Smooth muscle cell (in vitro differentiated cells): ENCODE results near the gene BARX2. TPM values are rescaled to one million over a fixed set of nuclear protein-coding genes. Genes with fewer than 3 reads are reported as not detected.

Experiments
- DNase-seq: peaks from one replicate; lab custom pipeline; 2025; ENCODE audit not compliant: unreplicated experiment; lab: John Stamatoyannopoulos, UW
- H2AFZ ChIP-seq: fragments of 200-600 bp; sonication (generic); 2 replicates; pipeline ENCODE4 v1.6.0; 2016; ENCODE audit warnings: antibody characterized with exemption, low read depth, mild to moderate bottlenecking
- H3F3A ChIP-seq: fragments of 200-600 bp; sonication (generic); 2 replicates; pipeline ENCODE4 v1.6.0; 2017; ENCODE audit warnings: antibody characterized with exemption, low read depth
- H3K27ac ChIP-seq: fragments of 200-600 bp; sonication (generic); 2 replicates; pipeline ENCODE4 v1.5.1; 2016; ENCODE audit warnings: low read depth, mild to moderate bottlenecking
- H3K27me3 ChIP-seq: fragments of 200-600 bp; sonication (generic); 2 replicates; pipeline ENCODE4 v1.6.1; 2016; ENCODE audit warnings: low read depth, mild to moderate bottlenecking
- H3K36me3 ChIP-seq: fragments of 200-600 bp; sonication (generic); 2 replicates; pipeline ENCODE4 v1.5.1; 2016; ENCODE audit warnings: low read depth
- H3K4me1 ChIP-seq: fragments of 200-600 bp; sonication (generic); 2 replicates; pipeline ENCODE4 v1.5.1; 2016; ENCODE audit warnings: low read depth
- H3K4me2 ChIP-seq: fragments of 200-600 bp; sonication (generic); 2 replicates; pipeline ENCODE4 v1.6.0; 2016; ENCODE audit warnings: mild to moderate bottlenecking
- H3K4me3 ChIP-seq: fragments of 200-600 bp; sonication (generic); 2 replicates; pipeline ENCODE4 v1.5.1; 2016; ENCODE audit warnings: mild to moderate bottlenecking
- H3K79me2 ChIP-seq: fragments of 200-600 bp; sonication (generic); 2 replicates; pipeline ENCODE4 v1.6.0; 2016; ENCODE audit warnings: low read depth, mild to moderate bottlenecking
- H3K9ac ChIP-seq: fragments of 200-600 bp; sonication (generic); 2 replicates; pipeline ENCODE4 v1.6.0; 2016; ENCODE audit warnings: low read depth
- H3K9me3 ChIP-seq: fragments of 200-600 bp; sonication (generic); replicated peaks from 2 replicates; pipeline ENCODE4 v1.5.1; 2016; ENCODE audit warnings: low read depth
- H4K20me1 ChIP-seq: fragments of 200-600 bp; sonication (generic); 2 replicates; pipeline ENCODE4 v1.6.0; 2016; ENCODE audit warnings: low read depth
- CTCF ChIP-seq: fragments of 200-600 bp; sonication (generic); IDR thresholded peaks from 2 replicates; pipeline ENCODE4 v1.5.1; 2017; ENCODE audit warnings: borderline replicate concordance, mild to moderate bottlenecking, antibody characterized with exemption; ENCODE audit not compliant: insufficient read depth, poor library complexity, severe bottlenecking
- WGBS: methylation state at CpG from one replicate; pipeline ENCODE4 v1.1.7; 2016; ENCODE audit warnings: low lambda C conversion rate; 5-methylcytosine and 5-hydroxymethylcytosine counted together
- polyA plus RNA-seq: library from polyadenylated mRNA; unstranded; fragments of >200 nt; fragmentation: Nextera tagmentation; extraction: Ambion mirVana; gene quantifications from 2 replicates; pipeline ENCODE4 v1.2.1, GENCODE V29; 2016
- total RNA-seq: library from RNA; depleted of rRNA; stranded (reverse); fragments of >200 nt; gene quantifications from 2 replicates; pipeline ENCODE4 v1.2.3, GENCODE V29; 2014

BARX2 gene
- total and polyA plus RNA-seq, 2 experiments from 2014 or later, result 1.2 to 4.8 TPM

DNA sequence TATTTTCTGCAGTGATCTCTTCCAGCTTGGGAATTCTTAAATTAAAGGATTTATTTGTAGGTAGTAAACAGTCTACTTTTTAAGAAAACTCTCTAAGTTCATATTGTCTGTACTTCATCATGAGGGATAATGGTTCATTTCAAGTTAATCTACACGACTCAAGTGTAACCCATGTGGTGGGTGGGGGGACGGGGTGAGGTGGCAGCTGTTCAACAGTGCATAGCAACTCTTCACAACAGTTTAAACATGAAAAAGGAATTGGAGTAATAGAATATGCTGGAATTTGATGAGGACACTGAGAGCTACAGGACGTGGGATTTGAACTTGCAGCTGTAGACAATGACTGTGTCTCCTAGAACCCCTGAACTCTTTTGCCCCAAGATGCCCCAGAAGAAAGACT is 20.8 kb downstream of the BARX2 start:
- Histone ChIP-seq H4K20me1 (no peaks in the 10 kb centered on the region), H3K9ac (no peak overlapping the region), H3K79me2 (no peaks in the 10 kb centered on the region), H3K36me3 (no peaks in the 10 kb centered on the region), H3K27me3 (no peaks in the 10 kb centered on the region), H3K4me2 (no peak overlapping the region), H3K4me1 (no peaks in the 10 kb centered on the region), H2AFZ (no peak overlapping the region), H3F3A (peaks cover 2% of the 10 kb centered on the region), H3K27ac (no peak overlapping the region), H3K9me3 (no peaks in the 10 kb centered on the region), H3K4me3 (no peak overlapping the region)
- no peak for TF ChIP-seq CTCF
- no peak for DNase-seq
- WGBS, result 64% methylated on average over 3 of the region's 3 CpGs

DNA sequence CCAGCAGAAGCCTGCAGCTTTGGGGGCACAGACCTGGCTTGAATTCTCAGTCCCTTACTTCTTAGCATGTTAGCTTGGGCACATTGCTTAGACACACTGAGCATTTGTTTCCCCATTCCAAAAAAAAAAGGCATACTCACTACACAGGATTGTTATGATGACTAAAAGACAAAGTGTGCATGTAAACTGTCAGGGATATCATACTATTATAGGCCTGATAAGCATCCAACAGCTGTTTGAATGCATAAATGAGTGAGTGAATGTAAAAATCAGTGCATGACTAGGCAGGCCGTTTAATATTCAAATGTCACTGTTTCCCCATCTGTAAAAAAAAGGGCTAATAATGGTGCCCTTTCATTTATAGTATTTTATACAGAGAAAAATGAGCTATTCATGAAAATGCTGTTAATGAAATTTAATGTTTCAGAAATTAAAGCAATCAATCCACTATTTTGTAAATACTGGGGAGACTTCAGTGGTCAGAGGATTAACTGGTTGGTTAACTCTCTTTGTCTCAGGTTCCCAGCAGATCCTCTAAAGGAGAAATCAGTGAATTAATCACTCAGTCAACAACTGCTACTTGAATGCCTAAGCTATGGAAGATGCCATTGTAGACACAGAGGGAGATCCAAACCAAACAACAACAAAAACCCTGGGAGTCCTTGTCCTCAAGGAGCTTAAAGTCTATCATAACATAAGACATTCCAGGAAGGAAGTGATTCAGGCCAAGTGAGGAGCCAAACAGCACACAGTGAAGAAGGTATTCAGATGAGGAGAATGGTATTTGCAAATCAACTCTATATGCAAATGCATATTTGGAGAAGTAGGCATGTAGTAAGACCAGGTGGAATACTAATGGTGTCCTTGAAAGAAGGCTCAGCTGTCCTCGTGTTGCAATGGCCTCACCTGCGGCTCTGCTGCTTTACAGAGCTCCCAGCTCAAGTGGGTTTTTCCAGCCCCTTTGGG is 26.8 kb downstream of the BARX2 start:
- H3K9ac ChIP-seq, result no peak overlapping the region
- H3K27me3 ChIP-seq, result no peaks in the 10 kb centered on the region
- no peak overlapping the region for H2AFZ ChIP-seq
- TF ChIP-seq CTCF, result no peak
- H4K20me1 ChIP-seq, result no peaks in the 10 kb centered on the region
- no peaks in the 10 kb centered on the region for H3K79me2 ChIP-seq
- H3K4me2 ChIP-seq, result no peak overlapping the region
- H3K4me1 ChIP-seq, result no peaks in the 10 kb centered on the region
- H3K4me3 ChIP-seq, result no peak overlapping the region
- no peak overlapping the region for H3K27ac ChIP-seq
- no peaks in the 10 kb centered on the region for H3K36me3 ChIP-seq
- DNase-seq, result no peak
- 91% methylated on average over 3 of the region's 3 CpGs for WGBS
- H3K9me3 ChIP-seq, result no peaks in the 10 kb centered on the region
- H3F3A ChIP-seq, result no peaks in the 10 kb centered on the region

GRCh38 chr11:129404731-129405130 is 29.1 kb downstream of the BARX2 start:
- no peaks in the 10 kb centered on the region for H3K27me3 ChIP-seq
- H2AFZ ChIP-seq, result no peak overlapping the region
- no peak overlapping the region for H3K4me2 ChIP-seq
- no peaks in the 10 kb centered on the region for H3K79me2 ChIP-seq
- H3F3A ChIP-seq, result no peaks in the 10 kb centered on the region
- no peak overlapping the region for H3K9ac ChIP-seq
- DNase-seq, result no peak
- H4K20me1 ChIP-seq, result no peaks in the 10 kb centered on the region
- no peak for TF ChIP-seq CTCF
- WGBS, result 95% methylated on average over 4 of the region's 4 CpGs
- H3K27ac ChIP-seq, result no peak overlapping the region
- H3K4me1 ChIP-seq, result no peaks in the 10 kb centered on the region
- H3K9me3 ChIP-seq, result no peaks in the 10 kb centered on the region
- no peak overlapping the region for H3K4me3 ChIP-seq
- no peaks in the 10 kb centered on the region for H3K36me3 ChIP-seq
